CD4-positive, alpha-beta T cell treated with Interleukin-10 for 1 hour (primary cell): ENCODE measurements around the gene FREM2.

Experiments
- DNase-seq: peaks from one replicate; pipeline ENCODE4 v3.0.0-alpha.2; 2020

Gene FREM2

DNA sequence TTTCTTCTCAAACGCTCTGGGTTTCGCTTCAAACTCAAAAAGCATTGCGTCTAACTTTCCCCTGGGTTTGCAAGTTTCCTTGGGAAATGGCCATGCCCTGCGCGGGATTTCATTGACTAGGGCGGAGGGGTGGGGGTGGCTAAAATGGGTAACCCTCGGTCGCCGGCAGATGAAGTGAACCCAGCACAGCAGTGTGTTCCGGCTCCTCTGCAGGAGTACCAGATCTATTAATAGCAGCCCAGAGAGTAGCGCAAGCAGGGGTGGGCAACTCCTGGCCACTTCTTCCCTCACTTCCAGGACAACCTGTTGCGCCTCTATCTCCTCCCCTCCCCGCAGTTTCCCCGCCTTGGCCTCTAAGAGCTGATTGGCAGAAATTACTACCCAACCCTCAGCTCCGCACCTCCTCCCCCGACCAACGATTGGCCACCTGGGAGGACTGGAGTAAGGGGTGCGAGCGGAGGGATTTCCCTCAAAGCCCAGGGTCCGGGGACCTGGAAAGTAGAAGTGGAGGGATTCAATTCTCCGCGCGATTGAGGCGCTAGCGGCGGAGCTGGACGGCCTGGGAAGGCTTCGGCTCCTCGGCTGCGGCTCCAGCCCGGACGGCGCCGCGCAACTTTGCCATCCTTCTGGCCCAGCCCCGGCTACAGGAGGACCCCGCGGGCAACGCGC lies at the start of gene FREM2:
Gene FREM2 (plus strand): TSS at position 501 of the 669 bp plus-strand sequence. CDS start 268 bp downstream, outside the sequence.
- DNase-seq = no peak

- DNase-seq = no peak
Measured at GRCh38 chr13:38637576-38637975, 49.3 kb upstream of the FREM2 start.

DNA sequence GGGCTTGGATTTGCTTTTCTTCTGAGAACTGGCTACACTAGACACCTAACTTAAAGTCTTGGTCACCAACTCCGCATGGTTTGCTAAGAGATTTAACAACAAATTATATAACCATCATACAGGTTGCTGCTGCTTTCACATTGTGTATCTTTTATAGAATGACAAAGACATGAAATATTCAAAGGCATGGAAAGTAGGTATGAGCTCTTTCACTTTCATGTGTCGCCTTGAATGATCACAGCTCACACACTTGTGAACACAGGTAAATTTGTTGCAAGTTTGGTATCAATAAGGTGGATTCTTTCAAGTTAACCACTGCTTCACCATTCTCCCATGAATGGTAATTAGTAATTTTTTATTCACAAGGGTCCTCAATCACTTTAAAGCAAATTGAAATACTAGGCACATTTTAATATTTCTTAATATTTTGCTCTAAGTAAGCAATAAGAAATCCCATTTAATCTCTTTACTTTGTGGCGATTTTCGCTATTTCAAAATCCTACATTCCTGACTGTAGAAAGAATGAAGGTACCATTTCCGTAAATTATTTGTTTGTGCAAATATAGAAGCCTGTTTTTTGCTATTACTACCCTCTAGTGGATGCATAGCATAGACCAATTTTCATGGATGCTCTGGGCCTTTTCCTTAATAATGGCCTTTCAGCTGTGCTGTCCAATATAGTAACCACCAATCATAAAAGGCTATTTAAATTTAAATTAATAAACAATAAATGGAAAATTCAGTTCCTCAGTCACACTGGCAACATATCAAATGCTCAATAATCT lies 45.5 kb upstream of the FREM2 start:
- no peak for DNase-seq

- no peak for DNase-seq
Measured at GRCh38 chr13:38647312-38647711, 39.6 kb upstream of the FREM2 start.

DNA sequence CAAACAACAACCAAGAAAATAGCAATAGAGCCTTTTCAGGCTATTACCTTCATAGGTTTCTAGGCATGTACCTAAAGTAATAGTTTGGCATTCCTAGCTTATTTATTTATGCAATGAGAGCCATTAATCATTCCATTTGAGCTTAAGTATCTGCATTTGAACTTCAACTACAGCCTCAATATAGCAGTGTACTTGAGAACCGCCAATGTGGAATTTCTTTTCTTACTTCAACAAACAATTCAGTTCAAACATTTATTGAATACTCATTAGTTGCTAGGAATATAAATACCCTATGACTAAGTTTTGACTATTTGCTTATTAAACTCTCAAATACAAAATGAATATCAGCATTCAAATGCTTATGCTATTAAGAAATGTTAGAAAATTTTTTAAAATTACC lies 38.0 kb upstream of the FREM2 start:
- no peak for DNase-seq

GRCh38 chr13:38656699-38657098 lies 30.2 kb upstream of the FREM2 start:
- DNase-seq = no peak

DNA sequence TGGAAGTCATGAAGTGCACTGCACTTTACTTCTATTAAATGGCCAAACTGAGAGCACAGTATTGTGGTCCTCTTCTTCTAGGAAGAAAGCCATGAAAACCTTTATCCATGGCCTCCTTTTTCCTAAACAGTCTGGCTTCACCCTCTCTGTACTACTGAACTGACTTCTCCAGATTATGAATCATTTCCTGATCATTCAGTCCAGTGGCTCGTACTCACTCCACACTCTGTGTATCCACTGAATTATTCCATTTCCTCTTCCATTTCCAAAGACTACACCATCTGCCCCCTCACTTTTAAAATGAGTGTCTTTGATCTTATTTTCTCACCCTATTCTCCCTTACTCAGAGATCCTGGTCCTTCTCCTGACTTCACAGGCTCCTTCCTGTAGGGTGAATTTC lies 29.7 kb upstream of the FREM2 start:
- DNase-seq = no peak

GRCh38 chr13:38658906-38659305 lies 28.0 kb upstream of the FREM2 start:
- no peak for DNase-seq

- no peak for DNase-seq
Measured at GRCh38 chr13:38661010-38661675, 25.7 kb upstream of the FREM2 start.

GRCh38 chr13:38662362-38662761 lies 24.5 kb upstream of the FREM2 start:
- no peak for DNase-seq

GRCh38 chr13:38664906-38665305 lies 22.0 kb upstream of the FREM2 start:
- DNase-seq = no peak

DNA sequence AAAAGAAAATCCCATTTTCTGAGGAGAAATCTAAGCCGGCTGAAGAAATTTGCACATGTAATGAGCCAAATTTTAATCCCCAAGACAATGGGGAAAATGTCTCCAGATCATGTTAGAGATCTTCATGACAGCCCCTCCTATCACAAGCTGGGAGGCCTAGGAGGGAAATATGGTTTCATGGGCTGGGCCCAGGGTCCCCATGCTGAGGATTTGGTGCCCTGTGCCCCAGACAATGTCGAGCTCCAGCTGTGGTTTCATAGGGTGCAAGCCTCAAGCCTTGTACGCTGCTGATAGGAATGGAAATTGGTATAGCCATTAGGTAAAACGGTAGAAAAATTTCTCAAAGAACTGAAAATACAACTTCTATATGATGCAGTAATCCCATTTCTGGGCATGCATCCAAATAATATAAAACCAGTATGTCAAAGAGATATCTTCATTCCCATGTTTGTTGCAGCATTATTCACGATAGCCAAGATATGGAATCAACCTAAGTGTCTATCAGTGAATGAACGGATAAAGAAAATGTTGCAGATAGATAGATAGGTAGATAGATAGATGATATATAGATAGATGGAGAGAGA lies 19.3 kb upstream of the FREM2 start:
- DNase-seq = no peak

DNA sequence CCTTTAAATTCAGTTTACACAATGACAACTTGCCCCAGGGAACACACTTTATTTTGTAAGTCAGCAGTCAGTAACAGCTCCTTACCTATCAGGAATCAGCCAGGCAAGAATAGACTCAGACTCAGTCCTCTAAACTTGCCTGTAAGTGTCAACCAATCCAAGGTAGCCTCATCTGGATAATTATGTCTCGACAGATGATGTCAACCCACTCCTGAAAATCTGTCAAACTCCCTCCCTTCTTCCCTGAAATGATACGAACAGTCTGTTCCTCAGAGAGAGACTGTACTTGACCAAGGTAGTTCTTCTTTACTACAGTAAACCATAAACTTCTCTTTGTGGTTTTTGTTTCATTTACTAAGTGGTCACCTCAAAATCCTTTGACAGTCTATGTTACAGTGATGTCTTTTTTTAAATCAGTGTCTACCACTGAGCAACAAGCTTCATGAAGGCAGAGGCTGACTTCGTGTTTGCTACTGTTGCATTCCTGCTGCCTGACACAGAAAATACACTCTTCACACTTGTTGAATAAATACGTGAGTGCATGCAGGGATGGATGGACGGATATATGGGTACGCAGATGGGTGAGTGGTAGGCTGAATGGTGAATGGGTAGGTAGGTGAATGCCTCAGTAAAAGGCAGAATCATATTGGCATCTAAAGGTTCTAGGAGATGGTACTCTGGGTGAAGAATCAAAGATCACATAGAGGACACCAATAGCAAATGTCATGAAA lies 17.5 kb upstream of the FREM2 start:
- no peak for DNase-seq

GRCh38 chr13:38670627-38671026 lies 16.2 kb upstream of the FREM2 start:
- DNase-seq = no peak

- no peak for DNase-seq
Measured at GRCh38 chr13:38671980-38672379, 14.9 kb upstream of the FREM2 start.

- DNase-seq = no peak
Measured at GRCh38 chr13:38674208-38674607, 12.7 kb upstream of the FREM2 start.

DNA sequence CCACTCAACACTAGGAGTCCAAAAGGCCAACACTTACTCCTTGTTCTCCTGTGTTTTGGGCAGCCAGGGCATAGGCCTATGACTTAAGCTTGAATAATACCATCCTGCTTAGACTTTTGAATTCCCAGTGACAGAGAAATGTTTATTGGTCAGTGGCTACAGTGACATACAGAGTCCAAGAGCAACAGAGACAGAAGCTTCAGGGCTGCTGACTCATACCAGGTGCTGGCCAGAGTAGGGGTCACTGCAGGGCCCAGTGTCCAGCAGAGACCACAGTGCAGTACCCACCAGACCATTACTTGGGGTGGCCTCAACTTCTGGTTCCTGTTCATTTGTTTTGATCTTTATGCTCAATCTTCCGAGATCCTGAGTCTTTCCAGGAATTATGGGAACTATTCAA lies 6.0 kb upstream of the FREM2 start:
- DNase-seq = no peak

- no peak for DNase-seq
Measured at GRCh38 chr13:38684714-38685113, 2.2 kb upstream of the FREM2 start.

DNA sequence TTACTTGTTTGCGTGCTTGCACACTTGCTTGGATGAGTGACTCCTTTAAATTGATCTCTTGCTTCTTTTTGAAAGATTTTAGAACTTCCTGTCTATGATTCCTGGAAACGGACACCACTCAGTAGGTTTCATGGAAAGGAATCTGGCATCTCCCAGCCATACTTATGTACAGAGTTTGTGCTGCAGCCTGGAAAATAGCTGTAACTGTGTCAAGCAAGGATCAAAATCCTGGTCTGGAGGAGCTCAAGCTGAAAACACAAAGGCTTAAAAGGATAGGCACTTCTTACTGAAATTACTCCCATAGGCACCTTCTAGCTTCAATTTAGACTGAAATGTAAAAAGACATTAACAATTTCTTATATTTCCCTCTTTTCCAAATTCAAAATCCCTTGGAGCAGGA lies 1.4 kb upstream of the FREM2 start:
- DNase-seq = no peak

DNA sequence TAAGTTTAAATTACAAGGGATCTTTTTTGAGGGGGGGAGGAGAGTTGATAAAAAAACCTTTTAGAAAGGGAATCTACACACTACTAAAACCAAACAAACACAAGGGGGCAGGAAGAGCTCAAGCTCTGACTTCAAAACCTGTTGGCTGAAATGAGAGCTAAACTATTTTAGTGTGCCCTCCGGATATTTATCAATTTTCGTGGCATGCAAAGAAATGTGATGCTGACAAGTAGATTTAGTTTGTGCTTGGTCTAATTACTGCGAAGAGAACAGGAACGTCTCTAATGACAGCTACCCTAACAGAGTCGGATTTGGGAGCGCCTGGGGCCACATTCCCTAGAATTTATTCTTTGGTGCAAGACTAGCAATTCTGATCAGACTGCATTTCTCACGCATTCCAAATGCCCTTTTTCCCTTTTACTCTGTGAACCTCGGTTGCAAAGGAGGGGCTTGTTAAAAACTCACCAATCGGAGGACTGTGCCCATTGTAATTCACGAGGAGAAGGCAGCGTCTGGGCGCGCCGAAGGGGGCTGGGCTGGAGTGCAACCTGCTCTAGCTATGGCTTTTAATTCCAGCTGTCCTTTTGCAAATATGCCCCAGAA lies 802 bp upstream of the FREM2 start:
- no peak for DNase-seq

DNA sequence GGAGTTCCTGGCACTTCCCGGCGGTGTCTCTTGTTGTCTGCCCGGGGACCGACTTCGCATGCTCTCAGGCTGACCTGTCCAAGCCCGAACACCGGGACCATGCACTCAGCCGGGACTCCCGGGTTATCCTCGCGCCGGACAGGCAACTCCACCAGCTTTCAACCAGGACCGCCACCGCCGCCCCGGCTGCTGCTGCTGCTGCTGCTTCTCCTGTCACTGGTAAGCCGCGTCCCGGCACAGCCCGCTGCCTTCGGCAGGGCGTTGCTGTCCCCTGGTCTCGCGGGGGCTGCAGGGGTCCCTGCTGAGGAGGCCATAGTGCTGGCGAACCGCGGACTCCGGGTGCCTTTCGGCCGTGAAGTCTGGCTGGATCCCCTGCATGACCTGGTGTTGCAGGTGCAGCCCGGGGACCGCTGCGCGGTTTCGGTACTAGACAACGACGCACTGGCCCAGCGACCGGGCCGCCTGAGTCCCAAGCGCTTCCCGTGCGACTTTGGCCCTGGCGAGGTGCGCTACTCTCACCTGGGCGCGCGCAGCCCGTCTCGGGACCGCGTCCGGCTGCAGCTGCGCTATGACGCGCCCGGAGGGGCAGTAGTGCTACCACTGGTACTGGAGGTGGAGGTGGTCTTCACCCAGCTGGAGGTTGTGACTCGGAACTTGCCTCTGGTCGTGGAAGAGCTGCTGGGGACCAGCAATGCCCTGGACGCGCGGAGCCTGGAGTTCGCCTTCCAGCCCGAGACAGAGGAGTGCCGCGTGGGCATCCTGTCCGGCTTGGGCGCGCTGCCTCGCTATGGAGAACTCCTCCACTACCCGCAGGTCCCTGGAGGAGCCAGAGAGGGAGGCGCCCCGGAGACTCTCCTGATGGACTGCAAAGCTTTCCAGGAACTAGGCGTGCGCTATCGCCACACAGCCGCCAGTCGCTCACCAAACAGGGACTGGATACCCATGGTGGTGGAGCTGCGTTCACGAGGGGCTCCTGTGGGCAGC lies 661 bp downstream of the FREM2 start:
- no peak for DNase-seq
